GM06990 (cell line): Measurements from ENCODE around the gene TNPO1.

Experiments
- DNase-seq: peaks from one replicate; pipeline ENCODE4 v3.0.0-alpha.2; 2011; ENCODE audit not compliant: insufficient read length; ENCODE audit errors: extremely low read depth
- H3K27me3 ChIP-seq: replicated peaks from 2 replicates; pipeline ENCODE4 v1.6.0; 2011; ENCODE audit warnings: low read length; ENCODE audit not compliant: control insufficient read depth, insufficient read depth
- H3K36me3 ChIP-seq: 2 replicates; pipeline ENCODE4 v1.5.1; 2011; ENCODE audit warnings: low read length; ENCODE audit not compliant: control insufficient read depth, insufficient read depth
- H3K4me3 ChIP-seq: replicated peaks from 2 replicates; pipeline ENCODE4 v1.5.1; 2011; ENCODE audit warnings: low read depth, mild to moderate bottlenecking, control low read depth, low read length
- TF ChIP-seq, protein P1 (sequence below): IDR thresholded peaks from 2 replicates; pipeline ENCODE4 v1.5.1; 2011; ENCODE audit warnings: low read length, control low read depth, mild to moderate bottlenecking, inconsistent platforms; ENCODE audit not compliant: insufficient read depth, poor library complexity, severe bottlenecking

Gene TNPO1

GRCh38 chr5:72821776-72822175 is 5.3 kb downstream of the TNPO1 start:
- DNase-seq, result no peak
- no peaks in the 10 kb centered on the region for H3K36me3 ChIP-seq
- TF ChIP-seq, protein P1, sequence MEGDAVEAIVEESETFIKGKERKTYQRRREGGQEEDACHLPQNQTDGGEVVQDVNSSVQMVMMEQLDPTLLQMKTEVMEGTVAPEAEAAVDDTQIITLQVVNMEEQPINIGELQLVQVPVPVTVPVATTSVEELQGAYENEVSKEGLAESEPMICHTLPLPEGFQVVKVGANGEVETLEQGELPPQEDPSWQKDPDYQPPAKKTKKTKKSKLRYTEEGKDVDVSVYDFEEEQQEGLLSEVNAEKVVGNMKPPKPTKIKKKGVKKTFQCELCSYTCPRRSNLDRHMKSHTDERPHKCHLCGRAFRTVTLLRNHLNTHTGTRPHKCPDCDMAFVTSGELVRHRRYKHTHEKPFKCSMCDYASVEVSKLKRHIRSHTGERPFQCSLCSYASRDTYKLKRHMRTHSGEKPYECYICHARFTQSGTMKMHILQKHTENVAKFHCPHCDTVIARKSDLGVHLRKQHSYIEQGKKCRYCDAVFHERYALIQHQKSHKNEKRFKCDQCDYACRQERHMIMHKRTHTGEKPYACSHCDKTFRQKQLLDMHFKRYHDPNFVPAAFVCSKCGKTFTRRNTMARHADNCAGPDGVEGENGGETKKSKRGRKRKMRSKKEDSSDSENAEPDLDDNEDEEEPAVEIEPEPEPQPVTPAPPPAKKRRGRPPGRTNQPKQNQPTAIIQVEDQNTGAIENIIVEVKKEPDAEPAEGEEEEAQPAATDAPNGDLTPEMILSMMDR, result no peak
- no peak overlapping the region for H3K4me3 ChIP-seq
- H3K27me3 ChIP-seq, result no peaks in the 10 kb centered on the region

- DNase-seq, result no peak
- Histone ChIP-seq H3K4me3 (no peak overlapping the region), H3K27me3 (no peaks in the 10 kb centered on the region), H3K36me3 (no peaks in the 10 kb centered on the region)
- TF ChIP-seq, protein P1, result no peak
Measured at GRCh38 chr5:72822944-72823343, 6.5 kb downstream of the TNPO1 start.

DNA sequence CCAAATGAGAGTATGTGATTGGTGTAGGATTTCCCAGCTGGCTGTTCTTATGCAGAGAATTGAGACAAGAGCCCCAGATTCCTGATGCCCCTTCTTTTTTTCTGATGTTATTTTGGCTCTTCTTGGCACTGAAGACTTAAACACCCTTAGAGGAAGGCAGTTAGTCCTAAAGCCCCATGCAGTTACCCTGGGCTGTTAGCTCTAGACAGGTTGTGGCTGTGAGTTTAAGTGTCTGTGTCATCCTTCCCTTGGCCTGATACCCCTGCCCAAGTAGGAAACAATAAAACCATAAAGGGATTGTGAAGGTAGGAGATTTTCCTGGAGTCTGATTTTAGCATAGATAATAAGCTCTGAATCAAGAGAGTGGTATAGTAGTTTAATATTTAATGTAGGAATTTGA is 13.2 kb downstream of the TNPO1 start:
- Histone ChIP-seq H3K36me3 (no peaks in the 10 kb centered on the region), H3K27me3 (no peaks in the 10 kb centered on the region), H3K4me3 (no peak overlapping the region)
- no peak for DNase-seq
- TF ChIP-seq, protein P1, result no peak

DNA sequence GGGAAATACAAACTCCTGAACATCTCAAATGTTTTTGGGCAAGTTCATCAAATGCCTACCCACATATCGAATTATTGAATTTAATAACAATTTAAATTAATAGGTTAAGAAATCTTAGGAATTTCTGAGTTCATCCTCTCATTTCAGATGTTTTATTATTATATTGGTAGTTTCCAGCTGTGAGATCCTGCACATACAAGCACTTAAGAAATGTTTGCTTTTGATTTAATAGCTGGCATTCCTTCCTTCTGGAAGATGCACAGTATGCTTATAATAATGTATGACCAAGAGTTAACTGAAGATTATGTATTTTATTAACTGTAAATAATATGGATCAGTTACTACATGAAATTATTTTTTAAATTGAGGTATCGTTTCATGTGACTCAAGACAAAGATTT is 13.9 kb downstream of the TNPO1 start:
- TF ChIP-seq, protein P1, result no peak
- H3K27me3 ChIP-seq, result no peaks in the 10 kb centered on the region
- DNase-seq, result no peak
- no peaks in the 10 kb centered on the region for H3K36me3 ChIP-seq
- H3K4me3 ChIP-seq, result no peak overlapping the region

- DNase-seq, result no peak
- Histone ChIP-seq H3K36me3 (no peaks in the 10 kb centered on the region), H3K4me3 (no peak overlapping the region), H3K27me3 (no peaks in the 10 kb centered on the region)
- TF ChIP-seq, protein P1, result no peak
Measured at GRCh38 chr5:72831685-72832084, 15.2 kb downstream of the TNPO1 start.

DNA sequence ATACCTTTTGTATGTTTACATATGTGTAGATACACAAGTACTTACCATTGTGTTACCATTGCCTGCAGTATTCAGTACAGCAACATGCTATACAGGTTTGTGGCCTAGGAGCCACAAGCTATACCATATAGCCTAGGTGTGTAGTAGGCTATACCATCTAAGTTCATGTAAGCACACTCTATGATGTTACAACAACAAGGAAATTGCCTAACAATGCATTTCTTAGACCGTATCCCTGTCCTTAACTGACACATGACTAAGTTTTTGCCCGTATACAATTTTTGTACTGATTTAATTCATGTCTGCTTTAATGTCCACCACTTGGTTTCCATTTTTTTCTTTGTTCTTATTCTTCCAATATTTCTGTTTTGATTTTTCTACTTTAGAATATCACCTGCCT is 18.5 kb downstream of the TNPO1 start:
- Histone ChIP-seq H3K4me3 (no peak overlapping the region), H3K27me3 (no peaks in the 10 kb centered on the region), H3K36me3 (no peaks in the 10 kb centered on the region)
- no peak for DNase-seq
- TF ChIP-seq, protein P1, result no peak
